NCI-H526 (cell line): ENCODE measurements around the gene UBAC2.
A peak's percentile ranks its signal among the peaks of the same experiment; 100 is the strongest.

ENCODE experiments used
- DNase-seq, 2 experiments: peaks; one replicate each; lab custom pipeline; 2025; lab: John Stamatoyannopoulos, UW

UBAC2 gene

GRCh38 chr13:99339230-99339721 lies 138.6 kb downstream of the UBAC2 start:
- no peak for DNase-seq

- no peak for DNase-seq
Observed at GRCh38 chr13:99339736-99340397, 139.2 kb downstream of the UBAC2 start.

GRCh38 chr13:99340638-99341037 lies 140.0 kb downstream of the UBAC2 start:
- DNase-seq, result no peak

- DNase-seq, result no peak
Observed at GRCh38 chr13:99341969-99342722, 141.5 kb downstream of the UBAC2 start.

- DNase-seq, result no peak
Observed at GRCh38 chr13:99342723-99343315, 142.2 kb downstream of the UBAC2 start.

GRCh38 chr13:99344610-99345208 lies 144.1 kb downstream of the UBAC2 start:
- DNase-seq, result no peak

- no peak for DNase-seq
Observed at GRCh38 chr13:99345345-99345744, 144.7 kb downstream of the UBAC2 start.

- no peak for DNase-seq
Observed at GRCh38 chr13:99346335-99347042, 145.8 kb downstream of the UBAC2 start.

- DNase-seq, result no peak
Observed at GRCh38 chr13:99347335-99347878, 146.8 kb downstream of the UBAC2 start.

GRCh38 chr13:99347911-99348451 lies 147.3 kb downstream of the UBAC2 start:
- DNase-seq, result no peak

- no peak for DNase-seq
Observed at GRCh38 chr13:99350191-99350590, 149.5 kb downstream of the UBAC2 start.

GRCh38 chr13:99351772-99352171 lies 151.1 kb downstream of the UBAC2 start:
- no peak for DNase-seq

GRCh38 chr13:99352351-99353245 lies 151.9 kb downstream of the UBAC2 start:
- DNase-seq, result no peak

- DNase-seq, result no peak
Observed at GRCh38 chr13:99353246-99353600, 152.6 kb downstream of the UBAC2 start.

- no peak for DNase-seq
Observed at GRCh38 chr13:99353836-99354235, 153.2 kb downstream of the UBAC2 start.

- DNase-seq, result peak in 1 of 2 experiments; percentile 21
Observed at GRCh38 chr13:99354371-99354951, 153.8 kb downstream of the UBAC2 start.

- DNase-seq, result no peak
Observed at GRCh38 chr13:99355267-99356011, 154.8 kb downstream of the UBAC2 start.

GRCh38 chr13:99356012-99356261 lies 155.3 kb downstream of the UBAC2 start:
- DNase-seq, result no peak

- DNase-seq, result no peak
Observed at GRCh38 chr13:99356262-99357091, 155.8 kb downstream of the UBAC2 start.
